Activated CD4-positive, alpha-beta memory T cell treated with anti-CD3 and anti-CD28 coated beads for 36 hours (primary cell): ENCODE results near the gene BDH1. TPM values are rescaled to one million over a fixed set of nuclear protein-coding genes. Genes with fewer than 3 reads are reported as not detected.
"Not testable (repeated sequence)": the region's sequence is repeated elsewhere in the genome, so short reads cannot be mapped to it uniquely, and the experiment has no call there.

Source experiments
- CTCF ChIA-PET: fragments of 350-600 bp; sonication (Branson Sonifier 250); formaldehyde crosslinking; loops from one replicate; lab custom pipeline; 2021; ENCODE audit warnings: antibody characterized with exemption, inconsistent platforms; lab: Charles Lee
- POLR2A ChIA-PET: fragments of 350-600 bp; sonication (Branson Sonifier 250); formaldehyde crosslinking; loops from one replicate; lab custom pipeline; 2021; ENCODE audit warnings: antibody characterized with exemption; lab: Charles Lee
- DNase-seq: peaks from one replicate; pipeline ENCODE4 v3.0.0-alpha.2; 2020
- H3K27ac Mint-ChIP-seq: one replicate; pipeline ENCODE4 v1.8.0; 2021; ENCODE audit warnings: mixed read lengths
- H3K27me3 Mint-ChIP-seq: one replicate; pipeline ENCODE4 v1.8.0; 2021; ENCODE audit warnings: mixed read lengths
- H3K36me3 Mint-ChIP-seq: one replicate; pipeline ENCODE4 v1.8.0; 2021; ENCODE audit warnings: mixed read lengths
- H3K4me1 Mint-ChIP-seq: one replicate; pipeline ENCODE4 v1.8.0; 2021; ENCODE audit warnings: low read depth, mixed read lengths
- H3K4me3 Mint-ChIP-seq: one replicate; pipeline ENCODE4 v1.8.0; 2021; ENCODE audit warnings: mild to moderate bottlenecking, mixed read lengths
- H3K9me3 Mint-ChIP-seq: one replicate; pipeline ENCODE4 v1.8.0; 2021; ENCODE audit warnings: mixed read lengths
- intact Hi-C: fragments of 100-400 bp; cut with micrococcal nuclease; formaldehyde crosslinking; loops from one replicate; pipeline ENCODE4 v1.15.1; 2023
- total RNA-seq, 2 experiments: library from RNA; stranded (reverse); gene quantifications; one replicate each; pipeline ENCODE4 v1.2.3, GENCODE V29; 2021

The BDH1 gene
- total RNA-seq, 2 experiments from 2014 or later = 86.6 to 90.5 TPM

GRCh38 chr3:197592361-197593045, 36.7 kb upstream of the BDH1 start:
- H3K27me3 Mint-ChIP-seq = no peaks in the 10 kb centered on the region
- H3K27ac Mint-ChIP-seq = peak overlapping the region; percentile 81
- no peaks in the 10 kb centered on the region for H3K9me3 Mint-ChIP-seq
- no peaks in the 10 kb centered on the region for H3K36me3 Mint-ChIP-seq
- DNase-seq = peak; percentile 65
- intact Hi-C loops = no loop called here
- H3K4me3 Mint-ChIP-seq = peak overlapping the region; percentile 24
- POLR2A ChIA-PET = no interaction called here
- H3K4me1 Mint-ChIP-seq = peaks cover 24% of the 10 kb centered on the region
- CTCF ChIA-PET = no interaction called here

GRCh38 chr3:197591816-197592215, 36.0 kb upstream of the BDH1 start:
- peak overlapping the region; percentile 81 for H3K27ac Mint-ChIP-seq

GRCh38 chr3:197590313-197590962, 34.7 kb upstream of the BDH1 start:
- peak overlapping the region; percentile 20 for H3K27ac Mint-ChIP-seq
- ChIA-PET POLR2A (no interaction called here), CTCF (interaction anchor here (1.1 to 1.9 kb wide), 2 partner anchors 9 to 10 kb away, joined by 3 to 7 read pairs; no protein-coding TSS in a partner anchor)
- H3K36me3 Mint-ChIP-seq = no peaks in the 10 kb centered on the region
- H3K27me3 Mint-ChIP-seq = no peaks in the 10 kb centered on the region
- peaks cover 24% of the 10 kb centered on the region for H3K4me1 Mint-ChIP-seq
- DNase-seq = no peak
- H3K9me3 Mint-ChIP-seq = no peaks in the 10 kb centered on the region
- intact Hi-C loops = no loop called here
- H3K4me3 Mint-ChIP-seq = no peak overlapping the region

More at GRCh38 chr3:197591816-197592215, 36.0 kb upstream of the BDH1 start:
- Mint-ChIP-seq H3K36me3 (no peaks in the 10 kb centered on the region), H3K4me1 (peaks cover 24% of the 10 kb centered on the region), H3K9me3 (no peaks in the 10 kb centered on the region), H3K4me3 (peak overlapping the region; percentile 12), H3K27me3 (no peaks in the 10 kb centered on the region)
- no peak for DNase-seq
- intact Hi-C loops = no loop called here
- CTCF ChIA-PET = no interaction called here
- POLR2A ChIA-PET = no interaction called here

- no peaks in the 10 kb centered on the region for H3K9me3 Mint-ChIP-seq
- H3K27ac Mint-ChIP-seq = no peak overlapping the region
- CTCF ChIA-PET = interaction anchor here (1.1 to 1.9 kb wide), 2 partner anchors 10 to 11 kb away, joined by 3 to 7 read pairs; no protein-coding TSS in a partner anchor
- intact Hi-C loops = no loop called here
- no peaks in the 10 kb centered on the region for H3K36me3 Mint-ChIP-seq
- H3K27me3 Mint-ChIP-seq = no peaks in the 10 kb centered on the region
- POLR2A ChIA-PET = no interaction called here
- peaks cover 24% of the 10 kb centered on the region for H3K4me1 Mint-ChIP-seq
- DNase-seq = no peak
- no peak overlapping the region for H3K4me3 Mint-ChIP-seq
These were observed 33.8 kb upstream of the BDH1 start for GRCh38 chr3:197589545-197589944.

GRCh38 chr3:197586768-197587167, 31.0 kb upstream of the BDH1 start:
- DNase-seq, intact Hi-C loops, H3K27ac Mint-ChIP-seq, H3K4me1 Mint-ChIP-seq, H3K9me3 Mint-ChIP-seq, H3K27me3 Mint-ChIP-seq, H3K4me3 Mint-ChIP-seq, H3K36me3 Mint-ChIP-seq, POLR2A ChIA-PET: not testable (repeated sequence)
- CTCF ChIA-PET = interaction anchor here (1.1 kb wide), 1 partner anchor 12 kb away, joined by 6 read pairs; no protein-coding TSS in a partner anchor

- POLR2A ChIA-PET = no interaction called here
- DNase-seq = no peak
- no peaks in the 10 kb centered on the region for H3K9me3 Mint-ChIP-seq
- intact Hi-C loops = no loop called here
- H3K4me3 Mint-ChIP-seq = no peak overlapping the region
- H3K27me3 Mint-ChIP-seq = no peaks in the 10 kb centered on the region
- no peaks in the 10 kb centered on the region for H3K36me3 Mint-ChIP-seq
- CTCF ChIA-PET = interaction anchor here (1.1 kb wide), 1 partner anchor 13 kb away, joined by 6 read pairs; no protein-coding TSS in a partner anchor
- peaks cover 5% of the 10 kb centered on the region for H3K4me1 Mint-ChIP-seq
- H3K27ac Mint-ChIP-seq = no peak overlapping the region
These were observed 30.4 kb upstream of the BDH1 start for GRCh38 chr3:197586181-197586580.

GRCh38 chr3:197584733-197585132, 29.0 kb upstream of the BDH1 start:
- no peaks in the 10 kb centered on the region for H3K9me3 Mint-ChIP-seq
- H3K27me3 Mint-ChIP-seq = no peaks in the 10 kb centered on the region
- H3K27ac Mint-ChIP-seq = no peak overlapping the region
- H3K4me1 Mint-ChIP-seq = no peaks in the 10 kb centered on the region
- DNase-seq = no peak
- no peak overlapping the region for H3K4me3 Mint-ChIP-seq
- POLR2A ChIA-PET = no interaction called here
- intact Hi-C loops = no loop called here
- CTCF ChIA-PET = interaction anchor here (3.9 kb wide), 1 partner anchor 14 kb away, joined by 22 read pairs; no protein-coding TSS in a partner anchor
- no peaks in the 10 kb centered on the region for H3K36me3 Mint-ChIP-seq

GRCh38 chr3:197583371-197583770, 27.6 kb upstream of the BDH1 start:
- H3K4me1 Mint-ChIP-seq = no peaks in the 10 kb centered on the region
- no peaks in the 10 kb centered on the region for H3K27me3 Mint-ChIP-seq
- intact Hi-C loops = no loop called here
- no peaks in the 10 kb centered on the region for H3K9me3 Mint-ChIP-seq
- H3K36me3 Mint-ChIP-seq = no peaks in the 10 kb centered on the region
- no peak for DNase-seq
- no peak overlapping the region for H3K4me3 Mint-ChIP-seq
- ChIA-PET CTCF (interaction anchor here (3.9 kb wide), 1 partner anchor 15 kb away, joined by 22 read pairs; no protein-coding TSS in a partner anchor), POLR2A (no interaction called here)
- H3K27ac Mint-ChIP-seq = no peak overlapping the region

GRCh38 chr3:197580253-197580691, 24.5 kb upstream of the BDH1 start:
- intact Hi-C loops = no loop called here
- no peak overlapping the region for H3K27ac Mint-ChIP-seq
- H3K4me3 Mint-ChIP-seq = no peak overlapping the region
- ChIA-PET POLR2A (no interaction called here), CTCF (no interaction called here)
- no peak for DNase-seq
- H3K27me3 Mint-ChIP-seq = no peaks in the 10 kb centered on the region
- H3K4me1 Mint-ChIP-seq = no peaks in the 10 kb centered on the region
- H3K36me3 Mint-ChIP-seq = no peaks in the 10 kb centered on the region
- H3K9me3 Mint-ChIP-seq = no peaks in the 10 kb centered on the region

- no peak overlapping the region for H3K4me3 Mint-ChIP-seq
- DNase-seq = no peak
These were observed 22.6 kb upstream of the BDH1 start for GRCh38 chr3:197578376-197578775.

GRCh38 chr3:197577366-197578074, 21.8 kb upstream of the BDH1 start:
- H3K36me3 Mint-ChIP-seq = no peaks in the 10 kb centered on the region
- POLR2A ChIA-PET = no interaction called here
- CTCF ChIA-PET = no interaction called here
- no peaks in the 10 kb centered on the region for H3K4me1 Mint-ChIP-seq
- intact Hi-C loops = no loop called here
- H3K27ac Mint-ChIP-seq = no peak overlapping the region
- no peak for DNase-seq
- no peaks in the 10 kb centered on the region for H3K9me3 Mint-ChIP-seq
- H3K27me3 Mint-ChIP-seq = peaks cover 1% of the 10 kb centered on the region
- H3K4me3 Mint-ChIP-seq = no peak overlapping the region

More at GRCh38 chr3:197578376-197578775, 22.6 kb upstream of the BDH1 start:
- H3K27ac Mint-ChIP-seq = no peak overlapping the region
- intact Hi-C loops = no loop called here
- CTCF ChIA-PET = no interaction called here
- H3K4me1 Mint-ChIP-seq = no peaks in the 10 kb centered on the region
- POLR2A ChIA-PET = no interaction called here
- no peaks in the 10 kb centered on the region for H3K36me3 Mint-ChIP-seq
- no peaks in the 10 kb centered on the region for H3K9me3 Mint-ChIP-seq
- H3K27me3 Mint-ChIP-seq = peaks cover 1% of the 10 kb centered on the region

GRCh38 chr3:197576838-197577237, 21.1 kb upstream of the BDH1 start:
- Mint-ChIP-seq H3K4me3 (no peak overlapping the region), H3K36me3 (no peaks in the 10 kb centered on the region), H3K27me3 (peaks cover 1% of the 10 kb centered on the region), H3K4me1 (no peaks in the 10 kb centered on the region), H3K9me3 (no peaks in the 10 kb centered on the region), H3K27ac (no peak overlapping the region)
- DNase-seq = no peak
- ChIA-PET POLR2A (no interaction called here), CTCF (interaction anchor here (0.6 kb wide), 1 partner anchor 23 kb away, joined by 3 read pairs; no protein-coding TSS in a partner anchor)
- intact Hi-C loops = no loop called here
